ENCODE measurements around the gene BCL11B.

GRCh38 chr14:99277530-99277929 lies 5.5 kb upstream of the BCL11B start:
- no peak for TF ChIP-seq CTCF (IDR thresholded peaks at IDR 0.05; ENCODE audit: low read length)
- TF ChIP-seq EZH2 (IDR thresholded peaks at IDR 0.05; ENCODE audit: borderline replicate concordance, low read length), result no peak
